HCT116 (cell line): Measurements from ENCODE around the gene UTP15. TPM values are rescaled to one million over a fixed set of nuclear protein-coding genes. Genes with fewer than 3 reads are reported as not detected.
A peak's percentile ranks its signal among the peaks of the same experiment; 100 is the strongest.

Source experiments
- ATAC-seq: fragments of 200-7000 bp; cut with Tn5 transposase; 2 replicates; pipeline ENCODE4 v1.9.1; 2020; ENCODE audit warnings: mild to moderate bottlenecking, moderate library complexity
- BruUV-seq: library from RNA; stranded (reverse); fragments of 400-500 nt; replicated peaks from 2 replicates; lab custom pipeline; 2021; lab: Mats Ljungman, UMichigan
- CTCF ChIA-PET: fragments of 300-600 bp; sonication (Branson Sonifier 250); formaldehyde crosslinking; loops from one replicate; lab custom pipeline; 2021; ENCODE audit warnings: antibody characterized with exemption; lab: Charles Lee
- POLR2A ChIA-PET: fragments of 300-600, 350-600 bp; sonication (Branson Sonifier 250); formaldehyde crosslinking; loops from one replicate; lab custom pipeline; 2021; ENCODE audit warnings: antibody characterized with exemption; lab: Charles Lee
- RAD21 ChIA-PET, 2 experiments: fragments of 300-600 bp; sonication (Branson Sonifier 250); formaldehyde crosslinking; loops; one replicate each; lab custom pipeline; 2023; ENCODE audit warnings: low total read pairs in 2 of 2; ENCODE audit not compliant: uncharacterized antibody in 2 of 2, unreplicated experiment in 2 of 2, low non-redundant PET in 1 of 2; lab: Charles Lee
- DNase-seq: peaks from one replicate; pipeline ENCODE4 v3.0.0-alpha.2; 2010; ENCODE audit warnings: low read depth, low spot score
- H2AFZ ChIP-seq: fragments of 200-600 bp; shearing (Covaris generic), sonication (generic); 2 replicates; pipeline ENCODE4 v1.6.1; 2017; ENCODE audit warnings: low read depth, mixed run types, mixed read lengths, antibody characterized with exemption, low read length; ENCODE audit not compliant: poor library complexity, severe bottlenecking
- H3K27ac ChIP-seq: 2 replicates; pipeline ENCODE4 v1.5.1; 2012; ENCODE audit warnings: low read depth, low read length
- H3K27me3 ChIP-seq: fragments of 200-600 bp; sonication (generic); 2 replicates; pipeline ENCODE4 v1.6.1; 2016; ENCODE audit warnings: mixed run types, low read length, mixed read lengths; ENCODE audit not compliant: insufficient read depth
- H3K36me3 ChIP-seq, 2 experiments: fragments of 200-500 bp in 1 of 2; fragments of 200-600 bp in 1 of 2; sonication (Bioruptor generic) in 1 of 2; sonication (generic) in 1 of 2; 2 replicates each; pipeline versions ENCODE4 v1.5.1 to v1.6.1; 2014 to 2016; ENCODE audit warnings: low read length in 2 of 2, inconsistent platforms in 1 of 2, mixed read lengths in 1 of 2, mixed run types in 1 of 2; ENCODE audit not compliant: insufficient read depth in 2 of 2, control insufficient read depth in 1 of 2
- H3K4me1 ChIP-seq, 2 experiments: fragments of 200-600 bp in 1 of 2; sonication (generic) in 1 of 2; 2 replicates each; pipeline versions ENCODE4 v1.5.1 to v1.6.1; 2012 to 2017; ENCODE audit warnings: low read length in 2 of 2, inconsistent platforms in 1 of 2, mild to moderate bottlenecking in 1 of 2, mixed read lengths in 1 of 2, mixed run types in 1 of 2, moderate library complexity in 1 of 2; ENCODE audit not compliant: insufficient read depth in 2 of 2, control insufficient read depth in 1 of 2
- H3K4me2 ChIP-seq: fragments of 200-600 bp; sonication (generic); 2 replicates; pipeline ENCODE4 v1.6.1; 2017; ENCODE audit warnings: mixed run types, low read length, mixed read lengths
- H3K4me3 ChIP-seq, 2 experiments: fragments of 200-600 bp in 1 of 2; sonication (generic) in 1 of 2; replicated peaks in 1 of 2; 2 replicates each; pipeline ENCODE4 v1.5.1; 2011 to 2016; ENCODE audit warnings: low read length in 2 of 2, control low read depth in 1 of 2, low read depth in 1 of 2, mild to moderate bottlenecking in 1 of 2, mixed read lengths in 1 of 2, mixed run types in 1 of 2
- H3K79me2 ChIP-seq: fragments of 200-600 bp; sonication (generic); 2 replicates; pipeline ENCODE4 v1.6.1; 2017; ENCODE audit warnings: mild to moderate bottlenecking, mixed run types, low read length, moderate library complexity, mixed read lengths; ENCODE audit not compliant: insufficient read depth
- H3K9ac ChIP-seq: fragments of 200-600 bp; sonication (generic); 2 replicates; pipeline ENCODE4 v1.6.1; 2016; ENCODE audit warnings: low read length, mixed read lengths
- H3K9me2 ChIP-seq: fragments of 200-600 bp; sonication (generic), shearing (Covaris generic); 2 replicates; pipeline ENCODE4 v1.6.1; 2017; ENCODE audit warnings: mixed run types, mild to moderate bottlenecking, moderate library complexity; ENCODE audit not compliant: insufficient read depth
- H3K9me3 ChIP-seq, 2 experiments: fragments of 200-500 bp in 1 of 2; fragments of 200-600 bp in 1 of 2; sonication (Bioruptor generic) in 1 of 2; sonication (generic) in 1 of 2; 2 replicates each; pipeline ENCODE4 v1.6.1; 2014 to 2017; ENCODE audit warnings: low read length in 2 of 2, mixed read lengths in 2 of 2, inconsistent platforms in 1 of 2, low read depth in 1 of 2, mild to moderate bottlenecking in 1 of 2, mixed run types in 1 of 2, moderate library complexity in 1 of 2; ENCODE audit not compliant: control insufficient read depth in 1 of 2, insufficient read depth in 1 of 2
- H4K20me1 ChIP-seq: fragments of 200-600 bp; sonication (generic), shearing (Covaris generic); 2 replicates; pipeline ENCODE4 v1.6.1; 2017; ENCODE audit warnings: mixed run types, mild to moderate bottlenecking, moderate library complexity; ENCODE audit not compliant: insufficient read depth
- CBX3 ChIP-seq: IDR thresholded peaks from 2 replicates; pipeline ENCODE4 v1.6.1; 2012; ENCODE audit warnings: low read depth
- CEBPB ChIP-seq: IDR thresholded peaks from 2 replicates; pipeline ENCODE4 v1.6.1; 2012; ENCODE audit warnings: low read depth
- EGR1 ChIP-seq: IDR thresholded peaks from 2 replicates; pipeline ENCODE4 v1.6.1; 2012; ENCODE audit warnings: low read depth
- ELF1 ChIP-seq: IDR thresholded peaks from 2 replicates; pipeline ENCODE4 v1.6.1; 2012; ENCODE audit warnings: low read depth, borderline replicate concordance
- EZH2 ChIP-seq: fragments of 200-600 bp; sonication (generic); IDR thresholded peaks from 2 replicates; pipeline ENCODE4 v1.6.1; 2017; ENCODE audit warnings: antibody characterized with exemption, mixed run types
- EZH2phosphoT487 ChIP-seq: fragments of 200-600 bp; IDR thresholded peaks from 2 replicates; pipeline ENCODE4 v1.6.1; 2018; ENCODE audit warnings: antibody characterized with exemption, borderline replicate concordance
- FOSL1 ChIP-seq: IDR thresholded peaks from 2 replicates; pipeline ENCODE4 v1.6.1; 2012; ENCODE audit warnings: low read depth
- SIN3A ChIP-seq: IDR thresholded peaks from 2 replicates; pipeline ENCODE4 v1.6.1; 2012; ENCODE audit warnings: low read depth
- SRF ChIP-seq: IDR thresholded peaks from 2 replicates; pipeline ENCODE4 v1.6.1; 2012; ENCODE audit warnings: low read depth
- TCF7L2 ChIP-seq: IDR thresholded peaks from 2 replicates; pipeline ENCODE4 v1.7.0; 2011; ENCODE audit warnings: borderline replicate concordance, inconsistent platforms; ENCODE audit not compliant: insufficient read depth, insufficient read length; ENCODE audit errors: extremely low read depth
- YY1 ChIP-seq: IDR thresholded peaks from 2 replicates; pipeline ENCODE4 v1.6.1; 2011; ENCODE audit warnings: low read length, low read depth, moderate library complexity, mild to moderate bottlenecking; ENCODE audit not compliant: insufficient replicate concordance; ENCODE audit errors: extremely low read depth
- ZFX ChIP-seq: fragments of 450-650 bp; IDR thresholded peaks from 2 replicates; pipeline ENCODE4 v1.6.1; 2017
- ZNF274 ChIP-seq: fragments of 200-500 bp; sonication (Bioruptor generic); IDR thresholded peaks from 2 replicates; pipeline ENCODE4 v1.6.1; 2014; ENCODE audit warnings: mild to moderate bottlenecking, low read depth, low read length, inconsistent platforms
- intact Hi-C: fragments of 100-400 bp; cut with micrococcal nuclease; formaldehyde crosslinking; loops from 2 replicates; pipeline ENCODE4 v1.10.0; 2022
- total RNA-seq: library from RNA; stranded (reverse); gene quantifications from one replicate; pipeline ENCODE4 v1.2.1, GENCODE V29; 2021; ENCODE audit not compliant: unreplicated experiment
- TF ChIP-seq, protein P1 (sequence below): IDR thresholded peaks from 2 replicates; pipeline ENCODE4 v1.6.1; 2012
- TF ChIP-seq, protein P2 (sequence below): IDR thresholded peaks from 2 replicates; pipeline ENCODE4 v1.6.1; 2011; ENCODE audit warnings: mild to moderate bottlenecking, low read length, moderate library complexity; ENCODE audit not compliant: insufficient replicate concordance; ENCODE audit errors: extremely low read depth
- TF ChIP-seq, protein P3 (sequence below): IDR thresholded peaks from 2 replicates; pipeline ENCODE4 v1.6.1; 2012
- TF ChIP-seq, protein P4 (sequence below), 3 experiments: fragments of 200-600 bp in 1 of 3; sonication (generic) in 1 of 3; IDR thresholded peaks in 2 of 3; conservative IDR thresholded peaks in 1 of 3; 2 replicates each; pipeline ENCODE4 v1.5.1; 2012 to 2017; ENCODE audit warnings: low read depth in 2 of 3, low read length in 2 of 3, antibody characterized with exemption in 1 of 3, borderline replicate concordance in 1 of 3, control low read depth in 1 of 3, mild to moderate bottlenecking in 1 of 3, mixed read lengths in 1 of 3, mixed run types in 1 of 3, moderate library complexity in 1 of 3; ENCODE audit not compliant: insufficient read depth in 1 of 3
- TF ChIP-seq, protein P5 (sequence below): IDR thresholded peaks from 2 replicates; pipeline ENCODE4 v1.6.1; 2012; ENCODE audit warnings: low read depth

Gene UTP15
- total RNA-seq, 1 experiment from 2014 or later = 39.3 TPM

DNA sequence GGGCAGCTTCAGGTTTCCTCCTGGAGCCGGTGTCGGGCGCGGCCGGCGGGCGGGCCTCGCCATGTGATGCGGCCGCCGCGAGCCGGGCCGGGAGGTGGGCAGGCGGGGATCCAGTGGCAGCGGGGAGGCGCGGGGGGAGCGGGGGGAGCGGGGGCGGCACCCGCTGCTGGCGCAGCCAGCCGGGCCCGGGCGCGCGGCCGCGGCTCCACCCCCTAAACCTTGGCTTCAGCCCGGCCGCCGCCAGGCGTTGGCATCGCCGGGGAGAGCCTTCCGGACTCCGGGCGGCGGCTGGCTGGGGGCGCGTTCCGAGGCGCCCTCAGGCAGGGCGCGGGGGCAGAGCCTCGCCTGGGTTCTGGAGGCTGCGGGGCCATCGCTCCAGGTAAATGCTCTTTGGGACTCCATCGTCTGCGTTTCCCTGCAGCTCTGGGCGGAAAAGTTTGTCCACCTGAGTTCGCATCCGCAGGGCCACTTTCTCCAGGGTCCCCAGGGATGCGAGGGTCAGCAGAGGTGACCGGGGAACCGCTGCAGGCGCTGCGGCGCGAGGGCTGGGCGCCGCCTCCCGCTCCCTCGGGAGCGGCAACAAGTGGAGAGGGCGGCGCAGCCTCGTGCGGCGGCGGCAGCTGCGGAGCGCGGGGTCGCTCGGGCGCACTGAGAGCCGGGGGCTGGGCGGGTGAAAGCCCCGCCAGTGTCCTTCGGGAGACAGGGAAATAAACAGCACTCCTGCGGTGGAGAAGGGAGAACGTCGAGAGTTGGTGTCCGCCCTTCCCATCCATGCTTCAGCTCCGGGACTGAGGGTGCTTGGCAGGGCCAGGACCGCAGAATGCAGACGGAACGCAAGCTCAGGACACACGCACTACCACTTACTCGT, 60.6 kb downstream of the UTP15 start, which contains the start of gene ARHGEF28:
Gene ARHGEF28 (plus strand): TSS at position 253 of the 868 bp plus-strand sequence. CDS start 58,656 bp downstream, outside the sequence.
- POLR2A ChIA-PET = no interaction called here
- Histone ChIP-seq H2AFZ (peak within 1 kb of the TSS; percentile 81), H3K4me2 (peak within 1 kb of the TSS; percentile 94), H3K9ac (peak within 1 kb of the TSS; percentile 64), H3K9me3 (no peaks in the 10 kb centered on the region), H3K36me3 (no peaks in the 10 kb centered on the region), H3K27ac (peak within 1 kb of the TSS; percentile 62), H3K79me2 (no peaks in the 10 kb centered on the region), H4K20me1 (no peaks in the 10 kb centered on the region), H3K4me3 (peak within 1 kb of the TSS; percentile 57 to 76), H3K9me2 (no peaks in the 10 kb centered on the region), H3K27me3 (no peaks in the 10 kb centered on the region), H3K4me1 (peaks cover 6 to 23% of the 10 kb centered on the region in 2 experiments; a peak in 3 of 4 replicates)
- BruUV-seq = no TSS peak
- RAD21 ChIA-PET = no interaction called here
- CTCF ChIA-PET = interaction anchor here (0.6 kb wide), 1 partner anchor 29 kb away, joined by 3 read pairs; no protein-coding TSS in a partner anchor
- intact Hi-C loops = no loop called here
- DNase-seq (no peak), ATAC-seq (peak; percentile 86)
- TF ChIP-seq ZFX (peak; percentile 17; the same call in 1 of the 2 replicates), ELF1 (no peak), EGR1 (0 out of 2 replicates have a peak, but pooled peaks have one; percentile 6), YY1 (no peak), CBX3 (no peak), CEBPB (no peak), TCF7L2 (no peak), SRF (no peak), FOSL1 (no peak), EZH2phosphoT487 (no peak), ZNF274 (no peak), EZH2 (no peak), SIN3A (no peak)
- TF ChIP-seq, protein P1, sequence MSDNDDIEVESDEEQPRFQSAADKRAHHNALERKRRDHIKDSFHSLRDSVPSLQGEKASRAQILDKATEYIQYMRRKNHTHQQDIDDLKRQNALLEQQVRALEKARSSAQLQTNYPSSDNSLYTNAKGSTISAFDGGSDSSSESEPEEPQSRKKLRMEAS = peak; percentile 35; the same call in 1 of the 2 replicates
- TF ChIP-seq, protein P2, sequence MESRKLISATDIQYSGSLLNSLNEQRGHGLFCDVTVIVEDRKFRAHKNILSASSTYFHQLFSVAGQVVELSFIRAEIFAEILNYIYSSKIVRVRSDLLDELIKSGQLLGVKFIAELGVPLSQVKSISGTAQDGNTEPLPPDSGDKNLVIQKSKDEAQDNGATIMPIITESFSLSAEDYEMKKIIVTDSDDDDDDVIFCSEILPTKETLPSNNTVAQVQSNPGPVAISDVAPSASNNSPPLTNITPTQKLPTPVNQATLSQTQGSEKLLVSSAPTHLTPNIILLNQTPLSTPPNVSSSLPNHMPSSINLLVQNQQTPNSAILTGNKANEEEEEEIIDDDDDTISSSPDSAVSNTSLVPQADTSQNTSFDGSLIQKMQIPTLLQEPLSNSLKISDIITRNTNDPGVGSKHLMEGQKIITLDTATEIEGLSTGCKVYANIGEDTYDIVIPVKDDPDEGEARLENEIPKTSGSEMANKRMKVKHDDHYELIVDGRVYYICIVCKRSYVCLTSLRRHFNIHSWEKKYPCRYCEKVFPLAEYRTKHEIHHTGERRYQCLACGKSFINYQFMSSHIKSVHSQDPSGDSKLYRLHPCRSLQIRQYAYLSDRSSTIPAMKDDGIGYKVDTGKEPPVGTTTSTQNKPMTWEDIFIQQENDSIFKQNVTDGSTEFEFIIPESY = peak; percentile 37
- TF ChIP-seq, protein P3, sequence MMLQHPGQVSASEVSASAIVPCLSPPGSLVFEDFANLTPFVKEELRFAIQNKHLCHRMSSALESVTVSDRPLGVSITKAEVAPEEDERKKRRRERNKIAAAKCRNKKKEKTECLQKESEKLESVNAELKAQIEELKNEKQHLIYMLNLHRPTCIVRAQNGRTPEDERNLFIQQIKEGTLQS = no peak
- TF ChIP-seq, protein P4, sequence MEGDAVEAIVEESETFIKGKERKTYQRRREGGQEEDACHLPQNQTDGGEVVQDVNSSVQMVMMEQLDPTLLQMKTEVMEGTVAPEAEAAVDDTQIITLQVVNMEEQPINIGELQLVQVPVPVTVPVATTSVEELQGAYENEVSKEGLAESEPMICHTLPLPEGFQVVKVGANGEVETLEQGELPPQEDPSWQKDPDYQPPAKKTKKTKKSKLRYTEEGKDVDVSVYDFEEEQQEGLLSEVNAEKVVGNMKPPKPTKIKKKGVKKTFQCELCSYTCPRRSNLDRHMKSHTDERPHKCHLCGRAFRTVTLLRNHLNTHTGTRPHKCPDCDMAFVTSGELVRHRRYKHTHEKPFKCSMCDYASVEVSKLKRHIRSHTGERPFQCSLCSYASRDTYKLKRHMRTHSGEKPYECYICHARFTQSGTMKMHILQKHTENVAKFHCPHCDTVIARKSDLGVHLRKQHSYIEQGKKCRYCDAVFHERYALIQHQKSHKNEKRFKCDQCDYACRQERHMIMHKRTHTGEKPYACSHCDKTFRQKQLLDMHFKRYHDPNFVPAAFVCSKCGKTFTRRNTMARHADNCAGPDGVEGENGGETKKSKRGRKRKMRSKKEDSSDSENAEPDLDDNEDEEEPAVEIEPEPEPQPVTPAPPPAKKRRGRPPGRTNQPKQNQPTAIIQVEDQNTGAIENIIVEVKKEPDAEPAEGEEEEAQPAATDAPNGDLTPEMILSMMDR (IDR thresholded peaks at IDR 0.05 in 2 of 3, conservative IDR thresholded peaks at IDR 0.05 in 1 of 3; ENCODE audit: borderline replicate concordance in 1 of 3, insufficient read depth in 1 of 3, low read depth in 2 of 3, low read length in 2 of 3) = no peak
- TF ChIP-seq, protein P5, sequence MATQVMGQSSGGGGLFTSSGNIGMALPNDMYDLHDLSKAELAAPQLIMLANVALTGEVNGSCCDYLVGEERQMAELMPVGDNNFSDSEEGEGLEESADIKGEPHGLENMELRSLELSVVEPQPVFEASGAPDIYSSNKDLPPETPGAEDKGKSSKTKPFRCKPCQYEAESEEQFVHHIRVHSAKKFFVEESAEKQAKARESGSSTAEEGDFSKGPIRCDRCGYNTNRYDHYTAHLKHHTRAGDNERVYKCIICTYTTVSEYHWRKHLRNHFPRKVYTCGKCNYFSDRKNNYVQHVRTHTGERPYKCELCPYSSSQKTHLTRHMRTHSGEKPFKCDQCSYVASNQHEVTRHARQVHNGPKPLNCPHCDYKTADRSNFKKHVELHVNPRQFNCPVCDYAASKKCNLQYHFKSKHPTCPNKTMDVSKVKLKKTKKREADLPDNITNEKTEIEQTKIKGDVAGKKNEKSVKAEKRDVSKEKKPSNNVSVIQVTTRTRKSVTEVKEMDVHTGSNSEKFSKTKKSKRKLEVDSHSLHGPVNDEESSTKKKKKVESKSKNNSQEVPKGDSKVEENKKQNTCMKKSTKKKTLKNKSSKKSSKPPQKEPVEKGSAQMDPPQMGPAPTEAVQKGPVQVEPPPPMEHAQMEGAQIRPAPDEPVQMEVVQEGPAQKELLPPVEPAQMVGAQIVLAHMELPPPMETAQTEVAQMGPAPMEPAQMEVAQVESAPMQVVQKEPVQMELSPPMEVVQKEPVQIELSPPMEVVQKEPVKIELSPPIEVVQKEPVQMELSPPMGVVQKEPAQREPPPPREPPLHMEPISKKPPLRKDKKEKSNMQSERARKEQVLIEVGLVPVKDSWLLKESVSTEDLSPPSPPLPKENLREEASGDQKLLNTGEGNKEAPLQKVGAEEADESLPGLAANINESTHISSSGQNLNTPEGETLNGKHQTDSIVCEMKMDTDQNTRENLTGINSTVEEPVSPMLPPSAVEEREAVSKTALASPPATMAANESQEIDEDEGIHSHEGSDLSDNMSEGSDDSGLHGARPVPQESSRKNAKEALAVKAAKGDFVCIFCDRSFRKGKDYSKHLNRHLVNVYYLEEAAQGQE = no peak
